GM15510 (cell line): Measurements from ENCODE around the gene PHYKPL.

ENCODE experiments used
- POLR2A ChIP-seq: IDR thresholded peaks from 3 replicates; pipeline ENCODE4 v1.6.1; 2011; ENCODE audit warnings: borderline replicate concordance; ENCODE audit not compliant: insufficient read length; ENCODE audit errors: extremely low read depth

The PHYKPL gene

GRCh38 chr5:178202541-178202940 is 30.1 kb downstream of the PHYKPL start:
- TF ChIP-seq POLR2A, result no peak

GRCh38 chr5:178201927-178202235 is 30.7 kb downstream of the PHYKPL start:
- no peak for TF ChIP-seq POLR2A

- no peak for TF ChIP-seq POLR2A
Measured at GRCh38 chr5:178201221-178201926, 31.2 kb downstream of the PHYKPL start.

GRCh38 chr5:178199581-178200434 is 32.8 kb downstream of the PHYKPL start:
- no peak for TF ChIP-seq POLR2A

- TF ChIP-seq POLR2A, result no peak
Measured at GRCh38 chr5:178198706-178199105, 33.9 kb downstream of the PHYKPL start.

GRCh38 chr5:178196986-178197385 is 35.6 kb downstream of the PHYKPL start:
- TF ChIP-seq POLR2A, result no peak

- no peak for TF ChIP-seq POLR2A
Measured at GRCh38 chr5:178196281-178196812, 36.3 kb downstream of the PHYKPL start.

GRCh38 chr5:178194026-178194425 is 38.6 kb downstream of the PHYKPL start:
- no peak for TF ChIP-seq POLR2A

GRCh38 chr5:178193251-178193809 is 39.3 kb downstream of the PHYKPL start:
- TF ChIP-seq POLR2A, result no peak

- TF ChIP-seq POLR2A, result no peak
Measured at GRCh38 chr5:178192787-178193186, 39.8 kb downstream of the PHYKPL start.

- no peak for TF ChIP-seq POLR2A
Measured at GRCh38 chr5:178192244-178192643, 40.4 kb downstream of the PHYKPL start.

- TF ChIP-seq POLR2A, result no peak
Measured at GRCh38 chr5:178191661-178192060, 40.9 kb downstream of the PHYKPL start.

GRCh38 chr5:178189433-178189832 is 43.2 kb downstream of the PHYKPL start:
- no peak for TF ChIP-seq POLR2A

GRCh38 chr5:178187014-178187413 is 45.6 kb downstream of the PHYKPL start, which contains the start of gene GMCL2:
Gene GMCL2 (minus strand): TSS chr5:178187371. CDS start chr5:178187299, 72 bp downstream.
- TF ChIP-seq POLR2A, result no peak

- TF ChIP-seq POLR2A, result no peak
Measured at GRCh38 chr5:178186427-178186826, 46.2 kb downstream of the PHYKPL start.
